H1 (cell line): ENCODE measurements around the gene JAKMIP1. TPM values are rescaled to one million over a fixed set of nuclear protein-coding genes. Genes with fewer than 3 reads are reported as not detected.

ENCODE experiments used
- CTCF ChIA-PET: fragments of 300-600 bp; sonication (Branson Sonifier 250); formaldehyde crosslinking; loops from one replicate; lab custom pipeline; 2021; ENCODE audit not compliant: partially characterized antibody; lab: Charles Lee
- POLR2A ChIA-PET: fragments of 300-600 bp; sonication (Branson Sonifier 250); formaldehyde crosslinking; loops from one replicate; lab custom pipeline; 2021; ENCODE audit warnings: inconsistent platforms; ENCODE audit not compliant: partially characterized antibody; lab: Charles Lee
- DNase-seq, 2 experiments: peaks; one replicate each; pipeline versions ENCODE4 v3.0.0 to v3.0.0-alpha.2; 2010 to 2022; ENCODE audit warnings: low spot score in 2 of 2, low read depth in 1 of 2, mixed read lengths in 1 of 2
- FAIRE-seq: peaks from 2 replicates; lab custom pipeline; 2011; peaks lifted over from hg19 to GRCh38; lab: Jason Lieb, UNC
- H2AFZ ChIP-seq: 2 replicates; pipeline ENCODE4 v1.8.1; 2012; ENCODE audit warnings: low read length, inconsistent platforms
- H2AK5ac ChIP-seq: 2 replicates; pipeline ENCODE4 v1.6.1; 2013; ENCODE audit warnings: low read depth, low read length
- H2BK120ac ChIP-seq: replicated peaks from 2 replicates; pipeline ENCODE3; 2013; ENCODE audit warnings: low read depth, low read length, inconsistent platforms
- H2BK12ac ChIP-seq: 2 replicates; pipeline ENCODE4 v1.6.1; 2013; ENCODE audit warnings: low read depth, low read length
- H2BK15ac ChIP-seq: 2 replicates; pipeline ENCODE4 v1.6.1; 2013; ENCODE audit warnings: low read length
- H2BK20ac ChIP-seq: 2 replicates; pipeline ENCODE4 v1.6.1; 2013; ENCODE audit warnings: low read length
- H2BK5ac ChIP-seq: 2 replicates; pipeline ENCODE4 v1.6.1; 2013; ENCODE audit warnings: low read depth, low read length
- H3K14ac ChIP-seq: 2 replicates; pipeline ENCODE4 v1.6.1; 2013; ENCODE audit warnings: inconsistent platforms; ENCODE audit not compliant: insufficient read length
- H3K18ac ChIP-seq: 2 replicates; pipeline ENCODE4 v1.6.1; 2013; ENCODE audit warnings: low read length; ENCODE audit errors: extremely low read depth
- H3K23ac ChIP-seq: 2 replicates; pipeline ENCODE4 v1.6.1; 2013; ENCODE audit warnings: inconsistent platforms; ENCODE audit not compliant: insufficient read length
- H3K23me2 ChIP-seq: 2 replicates; pipeline ENCODE4 v1.6.1; 2013; ENCODE audit warnings: low read depth, low read length
- H3K27ac ChIP-seq: 2 replicates; pipeline ENCODE4 v1.6.1; 2011; ENCODE audit warnings: low read depth, low read length, inconsistent platforms
- H3K27me3 ChIP-seq, 4 experiments: replicated peaks in 1 of 4; 1 replicate in 1 of 4; 2 replicates in 3 of 4; pipeline versions ENCODE4 v1.6.1 to v1.8.1; 2011 to 2013; ENCODE audit warnings: low read length in 3 of 4, mild to moderate bottlenecking in 3 of 4, inconsistent platforms in 2 of 4, mixed read lengths in 2 of 4, moderate library complexity in 1 of 4; ENCODE audit not compliant: control insufficient read depth in 3 of 4, insufficient read depth in 3 of 4; ENCODE audit errors: extremely low read depth in 1 of 4
- H3K36me3 ChIP-seq, 4 experiments: 2 replicates each; pipeline versions ENCODE4 v1.6.1 to v1.8.1; 2011 to 2013; ENCODE audit warnings: mild to moderate bottlenecking in 4 of 4, low read length in 3 of 4, moderate library complexity in 2 of 4, control low read depth in 1 of 4, inconsistent platforms in 1 of 4; ENCODE audit not compliant: insufficient read depth in 4 of 4, control insufficient read depth in 2 of 4
- H3K4ac ChIP-seq: replicated peaks from 2 replicates; pipeline ENCODE3; 2013; ENCODE audit warnings: low read length, low read depth, mixed read lengths, inconsistent platforms; ENCODE audit not compliant: insufficient read length
- H3K4me1 ChIP-seq, 4 experiments: replicated peaks in 1 of 4; 1 replicate in 1 of 4; 2 replicates in 3 of 4; pipeline versions ENCODE4 v1.6.1 to v1.8.1; 2011 to 2013; ENCODE audit warnings: low read length in 3 of 4, inconsistent platforms in 2 of 4, mixed read lengths in 1 of 4; ENCODE audit not compliant: insufficient read depth in 4 of 4, control insufficient read depth in 3 of 4
- H3K4me2 ChIP-seq, 2 experiments: 2 replicates each; pipeline versions ENCODE4 v1.6.1 to v1.8.1; 2011 to 2013; ENCODE audit warnings: low read depth in 2 of 2, low read length in 2 of 2, control low read depth in 1 of 2, inconsistent platforms in 1 of 2, mild to moderate bottlenecking in 1 of 2; ENCODE audit not compliant: insufficient read depth in 1 of 2
- H3K4me3 ChIP-seq, 4 experiments: fragments of 200-600, 300-600 bp in 1 of 4; sonication (generic), shearing (Covaris generic), sonication (Bioruptor Twin) in 1 of 4; 2 replicates each; pipeline versions ENCODE4 v1.5.1 to v1.8.1; 2011 to 2016; ENCODE audit warnings: low read length in 4 of 4, low read depth in 3 of 4, control low read depth in 2 of 4, inconsistent platforms in 2 of 4, mild to moderate bottlenecking in 2 of 4, mixed read lengths in 1 of 4, moderate library complexity in 1 of 4; ENCODE audit not compliant: insufficient read depth in 2 of 4; ENCODE audit errors: extremely low read depth in 1 of 4
- H3K56ac ChIP-seq: replicated peaks from 2 replicates; pipeline ENCODE3; 2013; ENCODE audit warnings: low read depth, mild to moderate bottlenecking, mixed read lengths, low read length, inconsistent platforms; ENCODE audit not compliant: insufficient read length
- H3K79me1 ChIP-seq: 2 replicates; pipeline ENCODE4 v1.6.1; 2013; ENCODE audit warnings: low read depth, low read length, control low read depth
- H3K79me2 ChIP-seq, 2 experiments: 2 replicates each; pipeline versions ENCODE4 v1.6.1 to v1.8.1; 2012 to 2013; ENCODE audit warnings: low read length in 2 of 2, mild to moderate bottlenecking in 2 of 2, inconsistent platforms in 1 of 2; ENCODE audit not compliant: insufficient read depth in 2 of 2, control insufficient read depth in 1 of 2
- H3K9ac ChIP-seq, 4 experiments: replicated peaks in 1 of 4; 1 replicate in 1 of 4; 2 replicates in 3 of 4; pipeline versions ENCODE4 v1.6.1 to v1.8.1; 2011 to 2013; ENCODE audit warnings: low read depth in 3 of 4, low read length in 3 of 4, control low read depth in 2 of 4, mild to moderate bottlenecking in 2 of 4, moderate library complexity in 2 of 4, inconsistent platforms in 1 of 4; ENCODE audit errors: extremely low read depth in 1 of 4
- H3K9me3 ChIP-seq, 2 experiments: 2 replicates each; pipeline versions ENCODE4 v1.6.1 to v1.8.1; 2012 to 2013; ENCODE audit warnings: mild to moderate bottlenecking in 2 of 2, moderate library complexity in 2 of 2, control low read depth in 1 of 2, inconsistent platforms in 1 of 2, low read depth in 1 of 2, low read length in 1 of 2, mixed read lengths in 1 of 2; ENCODE audit not compliant: insufficient read depth in 2 of 2
- H4K20me1 ChIP-seq, 2 experiments: replicated peaks in 1 of 2; 2 replicates each; pipeline versions ENCODE3 to v1.8.1; 2011 to 2013; ENCODE audit warnings: inconsistent platforms in 2 of 2, low read length in 2 of 2, mild to moderate bottlenecking in 1 of 2; ENCODE audit not compliant: insufficient read depth in 2 of 2, control insufficient read depth in 1 of 2
- H4K5ac ChIP-seq: 2 replicates; pipeline ENCODE4 v1.6.1; 2013; ENCODE audit warnings: low read length, low read depth, mixed read lengths, inconsistent platforms; ENCODE audit not compliant: insufficient read length
- H4K8ac ChIP-seq: 2 replicates; pipeline ENCODE4 v1.8.0; 2013; ENCODE audit warnings: mild to moderate bottlenecking, moderate library complexity, low read length, inconsistent platforms; ENCODE audit not compliant: insufficient read depth; ENCODE audit errors: extremely low read depth
- H4K91ac ChIP-seq: replicated peaks from 2 replicates; pipeline ENCODE3; 2013; ENCODE audit warnings: low read length, mixed read lengths, inconsistent platforms; ENCODE audit not compliant: insufficient read length
- ASH2L ChIP-seq: fragments of 200-600, 300-600 bp; sonication (generic); IDR thresholded peaks from one replicate; pipeline ENCODE4 v1.7.1; 2017; ENCODE audit warnings: low read length
- CBX5 ChIP-seq: fragments of 300-800, 300-1000 bp; sonication (generic); IDR thresholded peaks from 2 replicates; pipeline ENCODE4 v1.7.1; 2016; ENCODE audit warnings: antibody characterized with exemption, low read length, low read depth
- CEBPB ChIP-seq: IDR thresholded peaks from 2 replicates; pipeline ENCODE4 v1.6.1; 2012; ENCODE audit warnings: low read depth, low read length
- CREB1 ChIP-seq: IDR thresholded peaks from 2 replicates; pipeline ENCODE4 v1.6.1; 2012; ENCODE audit warnings: inconsistent platforms
- EZH2 ChIP-seq: fragments of 200-600 bp; sonication (generic); IDR thresholded peaks from 2 replicates; pipeline ENCODE4 v1.7.1; 2012; ENCODE audit warnings: low read depth, mild to moderate bottlenecking, moderate library complexity, low read length, inconsistent platforms; ENCODE audit not compliant: severe bottlenecking
- MAFK ChIP-seq: IDR thresholded peaks from 2 replicates; pipeline ENCODE4 v1.6.1; 2012; ENCODE audit warnings: low read depth, mild to moderate bottlenecking, improper control_type of control experiment, low read length
- RAD21 ChIP-seq, 2 experiments: IDR thresholded peaks in 1 of 2; conservative IDR thresholded peaks in 1 of 2; 2 replicates each; pipeline ENCODE4 v1.6.1; 2011; ENCODE audit warnings: low read depth in 2 of 2, low read length in 2 of 2, improper control_type of control experiment in 1 of 2, inconsistent platforms in 1 of 2, mild to moderate bottlenecking in 1 of 2, moderate library complexity in 1 of 2
- SP1 ChIP-seq: IDR thresholded peaks from 2 replicates; pipeline ENCODE4 v1.6.1; 2011; ENCODE audit warnings: low read depth, low read length
- SUZ12 ChIP-seq: fragments of 200-600 bp; sonication (generic); IDR thresholded peaks from 2 replicates; pipeline ENCODE4 v1.6.1; 2012; ENCODE audit warnings: mild to moderate bottlenecking, inconsistent platforms, low read length, moderate library complexity, mixed read lengths
- WGBS, 2 experiments: shearing (Covaris generic) in 1 of 2; methylation state at CpG; one replicate each; pipeline versions ENCODE4 v1.1.6 to v1.1.7; 2013 to 2015; ENCODE audit warnings: low lambda C conversion rate in 2 of 2, mixed read lengths in 2 of 2, inconsistent platforms in 1 of 2, low coverage in 1 of 2, missing lambda C conversion rate in 1 of 2; ENCODE audit not compliant: insufficient replicate concordance in 2 of 2, insufficient coverage in 1 of 2, insufficient read length in 1 of 2; ENCODE audit errors: extremely low coverage in 1 of 2, missing lambda C conversion rate in 1 of 2; 5-methylcytosine and 5-hydroxymethylcytosine counted together
- polyA plus RNA-seq, 7 experiments: library from polyadenylated mRNA; depleted of rRNA in 3 of 7; stranded (reverse) in 5 of 7; unstranded in 2 of 7; fragments of >200 nt in 5 of 7; fragments of 200-250 nt in 2 of 7; gene quantifications; 1 replicate in 5 of 7; 2 replicates in 1 of 7; 4 replicates in 1 of 7; pipeline versions ENCODE4 v1.2.1 to v1.2.3, GENCODE V29; 2011 to 2013; ENCODE audit warnings: missing spikeins in 2 of 7, mixed read lengths in 2 of 7
- total RNA-seq: library from RNA; stranded (reverse); fragmentation: NEBNext Ultra II Directional; extraction: Animal tissue kit (Norgen Biotek cat#: 25700); gene quantifications from 2 replicates; pipeline ENCODE4 v1.2.1, GENCODE V29; 2021
- TF ChIP-seq, protein P1 (sequence below), 3 experiments: IDR thresholded peaks; 1 replicate in 2 of 3; 2 replicates in 1 of 3; pipeline versions ENCODE4 v1.5.1 to v1.6.1; 2011; ENCODE audit warnings: low read length in 3 of 3, mild to moderate bottlenecking in 3 of 3, inconsistent platforms in 2 of 3, low read depth in 1 of 3, moderate library complexity in 1 of 3; ENCODE audit not compliant: insufficient read depth in 1 of 3; ENCODE audit errors: control extremely low read depth in 1 of 3

JAKMIP1 gene
- total and polyA plus RNA-seq, 2 of the 8 experiments (the other 6 are each of a cell fraction or from before 2014, with no cell fraction given), result 2.5 to 4.4 TPM

DNA sequence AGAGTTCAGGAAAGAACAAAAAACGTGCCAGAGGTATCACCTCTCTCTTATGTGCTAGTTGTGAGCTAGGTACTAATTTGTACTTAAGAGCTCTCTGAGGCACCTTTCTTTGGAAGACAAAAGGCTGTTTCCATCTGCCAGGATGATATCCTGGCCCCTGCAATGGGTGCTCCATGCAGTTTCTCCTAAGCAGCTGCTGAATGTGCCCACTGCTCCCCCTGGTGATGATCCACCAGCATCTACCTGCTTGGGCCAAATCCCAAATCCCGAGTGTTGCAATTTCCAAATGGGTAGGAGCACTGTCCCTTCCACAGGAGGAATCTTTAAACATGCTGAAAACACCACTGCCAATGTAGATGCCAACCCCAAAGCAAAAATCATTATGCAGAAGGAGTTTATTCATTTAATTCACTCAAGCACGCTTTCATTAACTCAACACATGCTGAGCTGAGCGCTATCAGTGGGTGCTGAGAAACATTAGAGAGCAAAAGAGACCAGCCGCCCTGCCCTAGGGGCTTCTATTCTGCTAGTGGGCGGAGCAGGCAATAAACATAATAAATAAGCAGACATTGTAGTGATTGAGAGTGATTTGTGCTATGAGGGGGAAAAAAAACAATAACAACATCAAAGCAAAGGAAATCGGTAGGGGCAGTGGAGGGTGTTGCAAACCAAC is 112.5 kb downstream of the JAKMIP1 start:
- WGBS, 2 experiments, result 63% methylated on average over 7 of the region's 7 CpGs; no CpG with 5 or more reads in 1 of the 2 experiments
- no peak for TF ChIP-seq CBX5
- TF ChIP-seq SUZ12, result no peak
- no peak for TF ChIP-seq EZH2
- TF ChIP-seq RAD21 (IDR thresholded peaks at IDR 0.05 in 1 of 2, conservative IDR thresholded peaks at IDR 0.05 in 1 of 2; ENCODE audit: low read depth in 2 of 2, low read length in 2 of 2), result peak; percentile 82 to 87
- peak; percentile 84 for TF ChIP-seq CEBPB
- no peak for TF ChIP-seq ASH2L
- no peak for TF ChIP-seq MAFK
- TF ChIP-seq CREB1, result peak; percentile 28; the same call in 1 of the 2 replicates
- TF ChIP-seq, protein P1, sequence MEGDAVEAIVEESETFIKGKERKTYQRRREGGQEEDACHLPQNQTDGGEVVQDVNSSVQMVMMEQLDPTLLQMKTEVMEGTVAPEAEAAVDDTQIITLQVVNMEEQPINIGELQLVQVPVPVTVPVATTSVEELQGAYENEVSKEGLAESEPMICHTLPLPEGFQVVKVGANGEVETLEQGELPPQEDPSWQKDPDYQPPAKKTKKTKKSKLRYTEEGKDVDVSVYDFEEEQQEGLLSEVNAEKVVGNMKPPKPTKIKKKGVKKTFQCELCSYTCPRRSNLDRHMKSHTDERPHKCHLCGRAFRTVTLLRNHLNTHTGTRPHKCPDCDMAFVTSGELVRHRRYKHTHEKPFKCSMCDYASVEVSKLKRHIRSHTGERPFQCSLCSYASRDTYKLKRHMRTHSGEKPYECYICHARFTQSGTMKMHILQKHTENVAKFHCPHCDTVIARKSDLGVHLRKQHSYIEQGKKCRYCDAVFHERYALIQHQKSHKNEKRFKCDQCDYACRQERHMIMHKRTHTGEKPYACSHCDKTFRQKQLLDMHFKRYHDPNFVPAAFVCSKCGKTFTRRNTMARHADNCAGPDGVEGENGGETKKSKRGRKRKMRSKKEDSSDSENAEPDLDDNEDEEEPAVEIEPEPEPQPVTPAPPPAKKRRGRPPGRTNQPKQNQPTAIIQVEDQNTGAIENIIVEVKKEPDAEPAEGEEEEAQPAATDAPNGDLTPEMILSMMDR (IDR thresholded peaks at IDR 0.05; ENCODE audit: control extremely low read depth in 1 of 3, insufficient read depth in 1 of 3, low read depth in 1 of 3, low read length in 3 of 3), result peak; percentile 86 to 88 (median 88)
- no peak for TF ChIP-seq SP1

More for the DNA sequence above, 112.5 kb downstream of the JAKMIP1 start:
- Histone ChIP-seq H3K18ac (no peak overlapping the region), H3K79me2 (no peaks in the 10 kb centered on the region), H2BK12ac (no peak overlapping the region), H2BK120ac (no peak overlapping the region), H3K36me3 (no peaks in the 10 kb centered on the region), H3K4me2 (no peak overlapping the region), H2AK5ac (no peak overlapping the region), H4K91ac (no peak overlapping the region), H3K79me1 (no peaks in the 10 kb centered on the region), H3K9me3 (no peaks in the 10 kb centered on the region), H3K4ac (no peak overlapping the region), H2BK5ac (no peak overlapping the region), H3K9ac (no peak overlapping the region; a peak in 1 of 7 replicates), H3K4me3 (no peak overlapping the region), H3K56ac (no peak overlapping the region), H4K8ac (no peak overlapping the region), H3K27me3 (0 out of 7 replicates have a peak, but pooled peaks cover 0 to 3% (median 0%) of the 10 kb centered on the region in 4 experiments), H4K20me1 (no peaks in the 10 kb centered on the region), H3K23me2 (no peaks in the 10 kb centered on the region), H2BK20ac (no peak overlapping the region), H3K23ac (no peak overlapping the region), H3K27ac (no peak overlapping the region), H2AFZ (0 out of 2 replicates have a peak overlapping the region, but pooled peaks have one; percentile 4), H3K14ac (no peak overlapping the region), H4K5ac (no peak overlapping the region), H3K4me1 (peaks cover 0 to 8% (median 4%) of the 10 kb centered on the region in 4 experiments; a peak in 4 of 7 replicates), H2BK15ac (no peak overlapping the region)
- FAIRE-seq, result peak; percentile 93
- DNase-seq, result peak; percentile 59 to 75
- ChIA-PET CTCF (interaction anchor here (0.6 to 7.7 kb wide), 45 partner anchors 8 to 1714 kb away, joined by 3 to 111 read pairs (median 4); no protein-coding TSS in a partner anchor), POLR2A (interaction anchor here (1.3 to 1.9 kb wide), 2 partner anchors 89 to 197 kb away, joined by 4 read pairs; no protein-coding TSS in a partner anchor)
